Keratinocyte (primary cell): Measurements from ENCODE around the gene ACTL7B. TPM values are rescaled to one million over a fixed set of nuclear protein-coding genes. Genes with fewer than 3 reads are reported as not detected.

ENCODE experiments used
- DNase-seq: peaks from one replicate; pipeline ENCODE4 v3.0.0-alpha.2; 2011; ENCODE audit warnings: low read depth, missing footprints, low spot score
- FAIRE-seq: peaks from 2 replicates; lab custom pipeline; 2011; peaks lifted over from hg19 to GRCh38; lab: Jason Lieb, UNC
- H2AFZ ChIP-seq: 2 replicates; pipeline ENCODE4 v1.6.0; 2012; ENCODE audit warnings: low read length, control low read depth, inconsistent platforms; ENCODE audit not compliant: control insufficient read depth
- H3K27ac ChIP-seq: 2 replicates; pipeline ENCODE4 v1.5.1; 2011; ENCODE audit warnings: low read length; ENCODE audit not compliant: control insufficient read depth, insufficient read depth
- H3K27me3 ChIP-seq: 3 replicates; pipeline ENCODE4 v1.6.0; 2011; ENCODE audit warnings: low read length; ENCODE audit not compliant: control insufficient read depth, insufficient read depth; ENCODE audit errors: extremely low read depth
- H3K36me3 ChIP-seq, 2 experiments: 2 replicates in 1 of 2; 3 replicates in 1 of 2; pipeline ENCODE4 v1.5.1; 2011; ENCODE audit warnings: low read length in 2 of 2, mild to moderate bottlenecking in 1 of 2; ENCODE audit not compliant: control insufficient read depth in 2 of 2, insufficient read depth in 2 of 2; ENCODE audit errors: extremely low read depth in 1 of 2
- H3K4me1 ChIP-seq: 3 replicates; pipeline ENCODE4 v1.5.1; 2011; ENCODE audit warnings: low read length; ENCODE audit not compliant: control insufficient read depth, insufficient read depth; ENCODE audit errors: extremely low read depth
- H3K4me2 ChIP-seq: 3 replicates; pipeline ENCODE4 v1.6.0; 2011; ENCODE audit warnings: low read depth, low read length; ENCODE audit not compliant: control insufficient read depth, insufficient read depth; ENCODE audit errors: extremely low read depth
- H3K4me3 ChIP-seq, 3 experiments: fragments of 200-600 bp in 1 of 3; sonication (generic) in 1 of 3; 2 replicates in 2 of 3; 3 replicates in 1 of 3; pipeline ENCODE4 v1.5.1; 2011 to 2016; ENCODE audit warnings: low read length in 3 of 3, mild to moderate bottlenecking in 3 of 3, control low read depth in 2 of 3, inconsistent platforms in 1 of 3, low read depth in 1 of 3, mixed read lengths in 1 of 3, mixed run types in 1 of 3, moderate library complexity in 1 of 3; ENCODE audit not compliant: control insufficient read depth in 2 of 3, insufficient read depth in 2 of 3; ENCODE audit errors: extremely low read depth in 1 of 3
- H3K79me2 ChIP-seq: 2 replicates; pipeline ENCODE4 v1.6.0; 2012; ENCODE audit warnings: low read length; ENCODE audit not compliant: control insufficient read depth, insufficient read depth
- H3K9ac ChIP-seq: 3 replicates; pipeline ENCODE4 v1.6.0; 2011; ENCODE audit warnings: low read length; ENCODE audit not compliant: control insufficient read depth, insufficient read depth; ENCODE audit errors: extremely low read depth
- H3K9me1 ChIP-seq: 3 replicates; pipeline ENCODE4 v1.6.0; 2011; ENCODE audit warnings: low read length; ENCODE audit not compliant: control insufficient read depth, insufficient read depth; ENCODE audit errors: extremely low read depth
- H3K9me3 ChIP-seq: 2 replicates; pipeline ENCODE4 v1.5.1; 2012; ENCODE audit warnings: low read depth, low read length; ENCODE audit not compliant: control insufficient read depth
- H4K20me1 ChIP-seq: 3 replicates; pipeline ENCODE4 v1.6.0; 2011; ENCODE audit warnings: low read length; ENCODE audit not compliant: control insufficient read depth, insufficient read depth; ENCODE audit errors: extremely low read depth
- CTCF ChIP-seq, 3 experiments: IDR thresholded peaks in 1 of 3; conservative IDR thresholded peaks in 1 of 3; optimal IDR thresholded peaks in 1 of 3; 2 replicates in 2 of 3; 3 replicates in 1 of 3; pipeline versions ENCODE3 to v1.5.1; 2011; ENCODE audit warnings: low read length in 3 of 3, mild to moderate bottlenecking in 3 of 3, moderate library complexity in 2 of 3, control low read depth in 1 of 3, inconsistent platforms in 1 of 3; ENCODE audit not compliant: insufficient read depth in 2 of 3; ENCODE audit errors: extremely low read depth in 1 of 3
- EZH2 ChIP-seq: IDR thresholded peaks from one replicate; pipeline ENCODE4 v1.6.1; 2012; ENCODE audit warnings: inconsistent platforms, mild to moderate bottlenecking, low read length, moderate library complexity
- dilution Hi-C: fragments of 300-500 bp; cut with MboI; formaldehyde crosslinking; loops from one replicate; pipeline ENCODE4 v1.7.0; 2020; ENCODE audit warnings: low sequenced_read_pairs; ENCODE audit not compliant: extremely low pct_ligation_motif_present
- polyA plus RNA-seq, 5 experiments: library from polyadenylated mRNA; depleted of rRNA in 3 of 5; stranded (reverse) in 3 of 5; stranded (forward) in 1 of 5; unstranded in 1 of 5; fragments of >200 nt; gene quantifications; 1 replicate in 1 of 5; 2 replicates in 3 of 5; 3 replicates in 1 of 5; pipeline versions ENCODE4 v1.2.1 to v1.2.3, GENCODE V29; 2011 to 2012; ENCODE audit warnings: missing spikeins in 2 of 5, low read depth in 1 of 5, low replicate concordance in 1 of 5
- small RNA-seq, 3 experiments: library from RNA; depleted of rRNA; stranded (forward); fragments of <200 nt; gene quantifications; one replicate each; pipeline ENCODE3, GENCODE V24; 2012; ENCODE audit warnings: low read depth in 3 of 3, low replicate concordance in 1 of 3; ENCODE audit not compliant: insufficient read length in 3 of 3

ACTL7B gene
- polyA plus RNA-seq, 1 donor (not counting 4 experiments of a cell fraction or from before 2014, with no cell fraction given): not detected

- Histone ChIP-seq H3K9ac (no peak overlapping the region), H3K27ac (no peak overlapping the region), H3K9me3 (no peaks in the 10 kb centered on the region), H3K79me2 (no peaks in the 10 kb centered on the region), H3K36me3 (no peaks in the 10 kb centered on the region), H3K9me1 (no peaks in the 10 kb centered on the region), H2AFZ (no peak overlapping the region), H3K4me1 (peaks cover 18% of the 10 kb centered on the region), H3K4me3 (no peak overlapping the region), H4K20me1 (no peaks in the 10 kb centered on the region), H3K27me3 (no peaks in the 10 kb centered on the region), H3K4me2 (no peak overlapping the region)
- no peak for FAIRE-seq
- TF ChIP-seq EZH2 (no peak), CTCF (optimal IDR thresholded peaks at IDR 0.05 in 1 of 3, IDR thresholded peaks at IDR 0.05 in 1 of 3, conservative IDR thresholded peaks at IDR 0.05 in 1 of 3; ENCODE audit: extremely low read depth in 1 of 3, insufficient read depth in 2 of 3, low read length in 3 of 3) (no peak)
- DNase-seq: no peak
- dilution Hi-C loops: no loop called here
These were observed 43.8 kb downstream of the ACTL7B start for GRCh38 chr9:108811944-108812343.

- dilution Hi-C loops: no loop called here
- Histone ChIP-seq H3K27me3 (no peaks in the 10 kb centered on the region), H3K9me3 (no peaks in the 10 kb centered on the region), H4K20me1 (no peaks in the 10 kb centered on the region), H3K4me1 (peaks cover 9% of the 10 kb centered on the region), H2AFZ (no peak overlapping the region), H3K9ac (no peak overlapping the region), H3K27ac (no peak overlapping the region), H3K79me2 (no peaks in the 10 kb centered on the region), H3K36me3 (no peaks in the 10 kb centered on the region), H3K4me3 (no peak overlapping the region), H3K9me1 (no peaks in the 10 kb centered on the region), H3K4me2 (no peak overlapping the region)
- no peak for FAIRE-seq
- TF ChIP-seq CTCF (optimal IDR thresholded peaks at IDR 0.05 in 1 of 3, IDR thresholded peaks at IDR 0.05 in 1 of 3, conservative IDR thresholded peaks at IDR 0.05 in 1 of 3; ENCODE audit: extremely low read depth in 1 of 3, insufficient read depth in 2 of 3, low read length in 3 of 3) (no peak), EZH2 (no peak)
- no peak for DNase-seq
These were observed 46.5 kb downstream of the ACTL7B start for GRCh38 chr9:108809269-108809668.

Small RNA genes within 50 kb of the gene (small RNA-seq; reads per million reads assigned to genes)
- 0 reads per million in 3 experiments for gene AL359692.1

Other genes with a start within 250 kb of the ACTL7B start
- not detected in 3 replicates for gene ACTL7A, start 6.3 kb upstream of the ACTL7B start, polyA plus RNA-seq
- 30.5 to 49.6 TPM (median 43.6 TPM) in 3 replicates for gene ELP1, start 78.1 kb upstream of the ACTL7B start, polyA plus RNA-seq
- gene ABITRAM, start 78.4 kb upstream of the ACTL7B start, polyA plus RNA-seq: 17.9 to 30.5 TPM (median 25.1 TPM) in 3 replicates
- 30.9 to 112 TPM (median 89.7 TPM) in 3 replicates for gene CTNNAL1, start 157.5 kb upstream of the ACTL7B start, polyA plus RNA-seq